Stimulated activated naive CD8-positive, alpha-beta T cell treated with anti-CD3 and anti-CD28 coated beads, Interleukin-15, Interleukin-2, amounts not matched to agents 100 ng/mL and 50 ng/mL, for 24 hours (primary cell): ENCODE data around the gene NFKBIE.

ENCODE experiments used
- H3K27ac Mint-ChIP-seq: one replicate; pipeline ENCODE4 v1.8.0; 2021; ENCODE audit warnings: mild to moderate bottlenecking, mixed read lengths
- H3K27me3 Mint-ChIP-seq: one replicate; pipeline ENCODE4 v1.8.0; 2021; ENCODE audit warnings: mixed read lengths
- H3K36me3 Mint-ChIP-seq: one replicate; pipeline ENCODE4 v1.8.0; 2021; ENCODE audit warnings: low read depth, mixed read lengths
- H3K4me1 Mint-ChIP-seq: one replicate; pipeline ENCODE4 v1.8.0; 2021; ENCODE audit warnings: low read depth, mixed read lengths
- H3K4me3 Mint-ChIP-seq: one replicate; pipeline ENCODE4 v1.8.0; 2021; ENCODE audit warnings: mild to moderate bottlenecking, mixed read lengths
- H3K9me3 Mint-ChIP-seq: one replicate; pipeline ENCODE4 v1.8.0; 2021; ENCODE audit warnings: mixed read lengths

Gene NFKBIE

DNA sequence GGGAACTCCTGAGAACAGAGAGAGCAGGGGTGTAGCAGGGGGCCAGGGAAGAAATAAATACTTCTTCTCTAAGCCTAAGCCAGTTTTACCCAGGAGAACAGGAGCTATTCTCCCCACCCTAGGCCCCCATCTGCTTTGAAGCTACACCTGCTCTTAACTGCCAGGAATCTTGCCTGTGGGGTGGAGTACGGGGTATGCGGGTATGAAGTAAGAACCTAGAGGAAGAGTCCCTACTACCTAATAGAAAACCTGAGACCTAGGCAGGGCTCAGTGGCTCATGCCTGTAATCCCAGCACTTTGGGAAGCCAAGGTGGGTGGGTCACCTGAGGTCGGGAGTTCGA, 40.4 kb downstream of the NFKBIE start:
- H3K4me3 Mint-ChIP-seq: peak overlapping the region; percentile 92
- H3K9me3 Mint-ChIP-seq: no peaks in the 10 kb centered on the region
- peak overlapping the region; percentile 86 for H3K27ac Mint-ChIP-seq
- H3K4me1 Mint-ChIP-seq: peaks cover 38% of the 10 kb centered on the region
- no peaks in the 10 kb centered on the region for H3K27me3 Mint-ChIP-seq
- H3K36me3 Mint-ChIP-seq: peaks cover 34% of the 10 kb centered on the region

GRCh38 chr6:44224029-44224964, 41.1 kb downstream of the NFKBIE start:
- Mint-ChIP-seq H3K27ac (peak overlapping the region; percentile 86), H3K9me3 (no peaks in the 10 kb centered on the region), H3K27me3 (no peaks in the 10 kb centered on the region), H3K4me1 (peaks cover 44% of the 10 kb centered on the region), H3K4me3 (peak overlapping the region; percentile 92), H3K36me3 (peaks cover 27% of the 10 kb centered on the region)

GRCh38 chr6:44223319-44224028, 41.9 kb downstream of the NFKBIE start, which contains the start of gene SLC29A1:
SLC29A1 (plus strand) TSS chr6:44223595; CDS start chr6:44227314, 3,719 bp downstream.
- no peaks in the 10 kb centered on the region for H3K27me3 Mint-ChIP-seq
- H3K4me3 Mint-ChIP-seq: peak within 1 kb of the TSS; percentile 92
- H3K27ac Mint-ChIP-seq: peak within 1 kb of the TSS; percentile 94
- H3K36me3 Mint-ChIP-seq: peaks cover 21% of the 10 kb centered on the region
- H3K4me1 Mint-ChIP-seq: peaks cover 50% of the 10 kb centered on the region
- no peaks in the 10 kb centered on the region for H3K9me3 Mint-ChIP-seq

GRCh38 chr6:44222486-44223318, 42.6 kb downstream of the NFKBIE start:
- Mint-ChIP-seq H3K9me3 (no peaks in the 10 kb centered on the region), H3K27me3 (no peaks in the 10 kb centered on the region), H3K4me3 (peak overlapping the region; percentile 92), H3K27ac (peak overlapping the region; percentile 94), H3K4me1 (peaks cover 55% of the 10 kb centered on the region), H3K36me3 (peaks cover 14% of the 10 kb centered on the region)

GRCh38 chr6:44221961-44222335, 43.4 kb downstream of the NFKBIE start:
- Mint-ChIP-seq H3K27ac (peak overlapping the region; percentile 40), H3K9me3 (no peaks in the 10 kb centered on the region), H3K36me3 (peaks cover 11% of the 10 kb centered on the region), H3K4me3 (no peak overlapping the region), H3K27me3 (no peaks in the 10 kb centered on the region), H3K4me1 (peaks cover 55% of the 10 kb centered on the region)

DNA sequence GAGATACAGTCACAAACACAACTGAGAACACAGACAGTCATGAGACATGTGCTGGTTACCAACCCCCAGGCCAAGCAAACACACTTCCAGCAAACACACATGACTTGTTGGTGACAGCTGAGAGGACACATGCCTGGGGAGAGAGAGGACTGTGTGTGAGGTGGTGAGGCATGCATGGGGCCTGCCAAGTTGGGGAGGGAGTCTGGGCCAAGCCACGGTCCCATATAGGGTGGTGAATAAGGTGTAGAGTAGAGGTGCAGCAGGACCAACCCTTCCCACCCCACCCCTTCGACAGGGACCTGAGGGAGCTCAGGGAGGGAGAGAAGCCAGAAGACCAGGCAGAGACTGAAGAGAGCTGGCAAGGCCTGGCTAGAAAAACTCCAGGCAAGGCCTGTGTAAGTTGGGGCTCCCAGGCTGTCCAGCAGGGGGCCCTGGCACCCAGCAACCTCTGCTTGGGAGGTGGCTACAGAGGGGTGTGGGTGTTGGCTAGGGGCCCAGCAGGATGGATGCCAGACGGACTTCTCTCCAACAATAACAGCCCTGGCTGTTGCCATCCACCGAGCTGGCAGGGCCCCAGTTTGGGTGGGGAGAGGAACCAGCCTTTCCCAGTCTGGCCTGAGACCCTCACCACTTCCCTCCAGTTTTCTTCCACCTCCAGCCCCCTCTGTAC, 43.9 kb downstream of the NFKBIE start:
- H3K4me1 Mint-ChIP-seq: peaks cover 55% of the 10 kb centered on the region
- H3K4me3 Mint-ChIP-seq: no peak overlapping the region
- H3K9me3 Mint-ChIP-seq: no peaks in the 10 kb centered on the region
- H3K27ac Mint-ChIP-seq: peak overlapping the region; percentile 46
- peaks cover 11% of the 10 kb centered on the region for H3K36me3 Mint-ChIP-seq
- H3K27me3 Mint-ChIP-seq: no peaks in the 10 kb centered on the region

GRCh38 chr6:44220913-44221290, 44.4 kb downstream of the NFKBIE start:
- Mint-ChIP-seq H3K27ac (peak overlapping the region; percentile 46), H3K36me3 (peaks cover 11% of the 10 kb centered on the region), H3K9me3 (no peaks in the 10 kb centered on the region), H3K27me3 (no peaks in the 10 kb centered on the region), H3K4me1 (peaks cover 55% of the 10 kb centered on the region), H3K4me3 (no peak overlapping the region)

DNA sequence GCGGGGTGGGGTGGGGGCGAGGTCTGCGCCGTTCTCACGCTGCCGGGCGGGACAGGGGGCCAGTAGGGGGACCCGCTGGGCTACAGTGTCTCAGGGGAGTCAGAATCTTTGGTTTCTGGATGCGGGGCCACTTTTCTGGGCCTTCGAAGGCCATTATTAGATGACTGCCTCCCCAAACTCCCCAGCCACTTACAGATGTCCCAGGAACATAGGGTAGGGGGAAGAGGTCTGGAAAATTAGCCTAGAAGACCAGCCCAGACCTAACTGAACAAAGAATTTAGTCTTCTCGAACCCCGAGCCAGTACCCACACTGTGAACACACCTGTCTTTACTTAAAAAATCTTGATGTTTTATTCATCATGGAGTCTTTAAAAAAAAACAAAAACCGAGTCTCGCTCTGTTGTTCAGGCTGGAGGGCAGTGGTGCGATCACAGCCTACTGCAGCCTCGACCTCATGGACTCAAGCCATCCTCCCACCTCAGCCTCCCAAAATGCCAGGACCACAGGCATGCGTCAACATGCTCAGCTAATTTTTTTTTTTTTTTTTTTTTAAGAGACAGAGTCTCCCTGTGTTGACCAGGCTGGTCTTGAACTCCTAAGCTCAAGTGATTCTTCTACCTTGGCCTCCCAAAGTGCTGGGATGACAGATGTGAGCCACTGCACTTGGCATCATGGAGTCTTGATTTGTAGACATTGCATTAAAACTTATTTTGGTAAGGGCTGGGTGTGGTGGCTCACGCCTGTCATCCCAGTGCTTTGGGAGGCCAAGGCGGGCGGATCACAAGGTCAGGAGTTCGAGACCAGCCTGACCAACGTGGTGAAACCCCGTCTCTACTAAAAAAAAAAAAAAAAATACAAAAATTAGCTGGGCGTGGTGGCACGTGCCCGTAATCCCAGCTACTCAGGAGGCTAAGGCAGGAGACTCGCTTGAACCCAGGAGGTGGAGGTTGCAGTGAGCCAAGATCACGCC, 45.3 kb downstream of the NFKBIE start:
- Mint-ChIP-seq H3K4me3 (peak overlapping the region; percentile 23), H3K27ac (no peak overlapping the region), H3K4me1 (peaks cover 51% of the 10 kb centered on the region), H3K27me3 (no peaks in the 10 kb centered on the region), H3K36me3 (peaks cover 7% of the 10 kb centered on the region), H3K9me3 (no peaks in the 10 kb centered on the region)

DNA sequence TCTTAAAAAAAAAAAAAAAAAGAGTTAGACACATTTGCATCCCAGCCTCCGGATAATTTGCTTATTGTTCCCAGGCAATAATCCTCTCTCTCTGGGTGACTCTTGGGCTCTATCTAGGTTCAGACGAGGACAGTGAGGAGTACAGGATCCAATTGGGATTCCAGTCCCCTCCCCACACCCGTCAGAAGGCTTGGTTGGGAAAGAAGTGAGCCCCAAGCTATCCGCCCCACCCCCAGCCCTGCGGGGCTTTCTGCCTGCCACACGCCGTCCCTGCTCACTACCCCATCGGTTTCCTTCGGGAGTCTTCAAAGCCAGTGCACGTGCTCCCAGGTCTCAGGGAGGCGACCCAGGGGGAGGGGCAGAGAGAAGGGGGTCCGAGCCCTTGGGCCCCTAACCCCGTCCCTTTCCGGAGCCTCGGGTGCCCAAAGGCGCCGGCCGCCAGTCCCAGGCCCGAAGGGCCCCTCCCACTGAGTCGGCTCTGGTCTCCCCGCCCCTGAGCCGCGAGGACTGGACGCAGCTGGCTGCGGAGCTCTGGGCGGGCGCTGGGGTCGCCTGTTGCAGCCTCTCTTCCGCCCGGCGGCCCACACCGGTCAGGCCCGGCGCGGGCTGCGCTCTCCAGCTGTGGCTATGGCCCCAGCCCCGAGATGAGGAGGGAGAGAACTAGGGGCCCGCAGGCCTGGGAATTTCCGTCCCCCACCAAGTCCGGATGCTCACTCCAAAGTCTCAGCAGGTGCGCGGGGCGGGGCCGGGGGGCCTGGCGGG, 46.1 kb downstream of the NFKBIE start:
- no peaks in the 10 kb centered on the region for H3K27me3 Mint-ChIP-seq
- no peaks in the 10 kb centered on the region for H3K9me3 Mint-ChIP-seq
- H3K36me3 Mint-ChIP-seq: no peaks in the 10 kb centered on the region
- no peak overlapping the region for H3K27ac Mint-ChIP-seq
- peak overlapping the region; percentile 55 for H3K4me3 Mint-ChIP-seq
- H3K4me1 Mint-ChIP-seq: peaks cover 42% of the 10 kb centered on the region

DNA sequence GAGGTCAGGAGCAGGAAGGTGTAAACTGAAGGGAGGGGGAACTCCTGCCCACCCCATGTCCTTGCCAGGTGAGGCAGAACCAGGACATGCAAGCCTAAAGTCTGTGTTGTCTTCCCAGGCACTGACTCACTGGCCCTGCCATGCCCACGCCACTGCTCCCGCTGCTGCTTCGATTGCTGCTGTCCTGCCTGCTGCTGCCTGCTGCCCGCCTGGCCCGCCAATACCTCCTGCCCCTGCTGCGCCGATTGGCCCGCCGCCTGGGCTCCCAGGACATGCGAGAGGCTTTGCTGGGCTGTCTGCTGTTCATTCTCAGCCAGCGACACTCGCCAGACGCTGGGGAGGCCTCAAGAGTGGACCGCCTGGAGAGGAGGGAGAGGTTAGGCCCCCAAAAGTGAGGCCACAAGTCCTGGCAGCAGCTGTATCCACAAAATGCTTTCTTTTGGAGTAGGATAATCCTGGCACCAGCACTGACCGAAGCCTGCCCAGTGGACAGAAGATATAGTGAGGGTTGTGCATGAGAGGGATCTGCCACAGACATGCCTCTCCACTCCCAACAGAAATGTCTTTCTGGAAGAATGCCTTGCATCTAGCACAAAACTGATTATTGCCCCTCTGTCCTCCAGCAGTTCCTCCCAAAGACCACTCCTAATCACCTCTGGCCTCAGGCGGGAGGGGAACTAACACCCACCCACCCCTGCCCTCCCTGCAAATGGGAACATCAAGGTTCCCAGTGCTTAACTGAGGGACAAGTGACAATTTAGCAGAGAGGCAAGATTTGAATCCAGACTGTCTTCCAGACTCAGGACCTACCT, 47.8 kb downstream of the NFKBIE start:
- H3K27ac Mint-ChIP-seq: no peak overlapping the region
- H3K9me3 Mint-ChIP-seq: no peaks in the 10 kb centered on the region
- H3K4me3 Mint-ChIP-seq: no peak overlapping the region
- H3K27me3 Mint-ChIP-seq: no peaks in the 10 kb centered on the region
- H3K4me1 Mint-ChIP-seq: peaks cover 35% of the 10 kb centered on the region
- no peaks in the 10 kb centered on the region for H3K36me3 Mint-ChIP-seq

GRCh38 chr6:44216677-44217331, 48.5 kb downstream of the NFKBIE start, which contains the start of gene MYMX:
MYMX (plus strand) TSS chr6:44216926; CDS start chr6:44217472, 546 bp downstream.
- H3K9me3 Mint-ChIP-seq: no peaks in the 10 kb centered on the region
- no peaks in the 10 kb centered on the region for H3K27me3 Mint-ChIP-seq
- H3K27ac Mint-ChIP-seq: no peak within 1 kb of the TSS
- H3K36me3 Mint-ChIP-seq: no peaks in the 10 kb centered on the region
- peaks cover 28% of the 10 kb centered on the region for H3K4me1 Mint-ChIP-seq
- no peak within 1 kb of the TSS for H3K4me3 Mint-ChIP-seq

DNA sequence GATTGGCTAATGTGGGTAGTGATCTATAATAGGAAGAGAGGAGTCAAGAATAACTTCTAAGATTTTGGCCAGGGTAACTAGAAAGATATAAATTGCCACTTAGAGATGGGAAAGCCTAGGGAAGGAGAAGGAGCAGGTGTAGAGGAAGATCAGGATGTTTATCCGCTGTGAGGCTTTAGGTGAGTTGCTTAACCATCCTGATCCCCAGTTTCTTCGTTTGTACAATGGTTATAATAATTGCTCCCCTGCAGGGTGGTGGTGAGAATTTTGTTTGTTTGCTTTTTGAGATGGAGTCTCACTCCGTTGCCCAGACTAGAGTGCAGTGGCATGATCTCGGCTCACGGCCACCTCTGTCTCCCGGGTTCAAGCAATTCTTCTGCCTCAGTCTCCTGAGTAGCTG, 51.0 kb downstream of the NFKBIE start:
- H3K36me3 Mint-ChIP-seq: no peaks in the 10 kb centered on the region
- no peaks in the 10 kb centered on the region for H3K27me3 Mint-ChIP-seq

More for the DNA sequence above, 51.0 kb downstream of the NFKBIE start:
- Mint-ChIP-seq H3K4me1 (peaks cover 11% of the 10 kb centered on the region), H3K9me3 (no peaks in the 10 kb centered on the region), H3K4me3 (no peak overlapping the region), H3K27ac (no peak overlapping the region)
